Stomach smooth muscle (tissue), 2 donors: ENCODE data around the gene WDR47.

ENCODE experiments used
- H3K27ac ChIP-seq: one replicate; pipeline ENCODE4 v1.7.0; 2013; ENCODE audit warnings: mild to moderate bottlenecking, low read length, inconsistent platforms
- H3K27me3 ChIP-seq, 2 donors: one replicate each; pipeline ENCODE4 v1.7.0; 2013; ENCODE audit warnings: low read length in 2 of 2; ENCODE audit not compliant: insufficient read depth in 2 of 2, control insufficient read depth in 1 of 2
- H3K36me3 ChIP-seq, 2 donors: one replicate each; pipeline ENCODE4 v1.7.0; 2013; ENCODE audit warnings: low read length in 2 of 2; ENCODE audit not compliant: control insufficient read depth in 2 of 2, insufficient read depth in 2 of 2
- H3K4me1 ChIP-seq: one replicate; pipeline ENCODE4 v1.7.0; 2013; ENCODE audit warnings: low read length; ENCODE audit not compliant: control insufficient read depth, insufficient read depth
- H3K4me3 ChIP-seq, 2 donors: one replicate each; pipeline ENCODE4 v1.7.0; 2013; ENCODE audit warnings: low read length in 2 of 2
- H3K9ac ChIP-seq, 2 donors: one replicate each; pipeline ENCODE4 v1.7.0; 2013; ENCODE audit warnings: low read length in 2 of 2, mild to moderate bottlenecking in 1 of 2
- H3K9me3 ChIP-seq, 2 donors: one replicate each; pipeline ENCODE4 v1.7.0; 2013; ENCODE audit warnings: low read length in 2 of 2; ENCODE audit not compliant: control insufficient read depth in 2 of 2
- donor health status: healthy.
- donor health status: Pancreatic carcinoma.

Gene WDR47

GRCh38 chr1:109041621-109042468 lies at the start of gene WDR47:
Gene WDR47, minus strand, starts transcription at chr1:109042102. Its CDS starts 18,590 bp downstream, at chr1:109023512.
- Histone ChIP-seq H3K4me3 (peak within 1 kb of the TSS; percentile 89 to 92), H3K9ac (peak within 1 kb of the TSS; percentile 75 to 80), H3K27ac (no peak within 1 kb of the TSS), H3K4me1 (peaks cover 3% of the 10 kb centered on the region), H3K36me3 (no peaks in the 10 kb centered on the region), H3K9me3 (no peaks in the 10 kb centered on the region), H3K27me3 (no peaks in the 10 kb centered on the region)

- Histone ChIP-seq H3K36me3 (peaks cover 3 to 7% of the 10 kb centered on the region in 2 donors), H3K9ac (peak overlapping the region; percentile 86 to 97), H3K27ac (peak overlapping the region; percentile 98), H3K4me3 (peak overlapping the region; percentile 73 to 89), H3K9me3 (no peaks in the 10 kb centered on the region), H3K27me3 (no peaks in the 10 kb centered on the region), H3K4me1 (peaks cover 25% of the 10 kb centered on the region)
Observed at GRCh38 chr1:109091078-109091838, 49.4 kb upstream of the WDR47 start.

GRCh38 chr1:109090196-109091077 lies 48.5 kb upstream of the WDR47 start, which contains the start of gene TMEM167B:
Gene TMEM167B, plus strand, starts transcription at chr1:109090764. Its CDS starts 109 bp downstream, at chr1:109090873.
- Histone ChIP-seq H3K9me3 (no peaks in the 10 kb centered on the region), H3K4me1 (peaks cover 25% of the 10 kb centered on the region), H3K27ac (peak within 1 kb of the TSS; percentile 98), H3K4me3 (peak within 1 kb of the TSS; percentile 73 to 89), H3K27me3 (no peaks in the 10 kb centered on the region), H3K9ac (peak within 1 kb of the TSS; percentile 86 to 97), H3K36me3 (peaks cover 0 to 7% of the 10 kb centered on the region in 2 donors)

GRCh38 chr1:109089242-109090015 lies 47.5 kb upstream of the WDR47 start:
- peak overlapping the region; percentile 98 for H3K27ac ChIP-seq
- peaks cover 0 to 2% of the 10 kb centered on the region in 2 donors for H3K36me3 ChIP-seq
- H3K9ac ChIP-seq: no peak overlapping the region
- peak overlapping the region; percentile 5 to 89 for H3K4me3 ChIP-seq
- H3K9me3 ChIP-seq: no peaks in the 10 kb centered on the region
- peaks cover 22% of the 10 kb centered on the region for H3K4me1 ChIP-seq
- H3K27me3 ChIP-seq: no peaks in the 10 kb centered on the region

GRCh38 chr1:109084563-109085517 lies 42.9 kb upstream of the WDR47 start:
- Histone ChIP-seq H3K9ac (no peak overlapping the region), H3K9me3 (no peaks in the 10 kb centered on the region), H3K27ac (no peak overlapping the region), H3K4me1 (peaks cover under 1% of the 10 kb centered on the region), H3K36me3 (no peaks in the 10 kb centered on the region), H3K27me3 (no peaks in the 10 kb centered on the region), H3K4me3 (no peak overlapping the region)

- Histone ChIP-seq H3K27ac (no peak overlapping the region), H3K4me1 (no peaks in the 10 kb centered on the region), H3K9ac (no peak overlapping the region), H3K27me3 (no peaks in the 10 kb centered on the region), H3K36me3 (no peaks in the 10 kb centered on the region), H3K4me3 (no peak overlapping the region), H3K9me3 (no peaks in the 10 kb centered on the region)
Observed at GRCh38 chr1:109083923-109084322, 42.0 kb upstream of the WDR47 start.

GRCh38 chr1:109083501-109083900 lies 41.6 kb upstream of the WDR47 start:
- Histone ChIP-seq H3K36me3 (no peaks in the 10 kb centered on the region), H3K9ac (no peak overlapping the region), H3K4me1 (no peaks in the 10 kb centered on the region), H3K9me3 (no peaks in the 10 kb centered on the region), H3K27ac (no peak overlapping the region), H3K27me3 (no peaks in the 10 kb centered on the region), H3K4me3 (no peak overlapping the region)

GRCh38 chr1:109080441-109081082 lies 38.7 kb upstream of the WDR47 start:
- Histone ChIP-seq H3K9me3 (no peaks in the 10 kb centered on the region), H3K9ac (no peak overlapping the region), H3K27ac (no peak overlapping the region), H3K4me3 (no peak overlapping the region), H3K4me1 (peaks cover 2% of the 10 kb centered on the region), H3K27me3 (no peaks in the 10 kb centered on the region), H3K36me3 (no peaks in the 10 kb centered on the region)

- no peaks in the 10 kb centered on the region for H3K27me3 ChIP-seq
- H3K4me1 ChIP-seq: peaks cover 2% of the 10 kb centered on the region
- H3K36me3 ChIP-seq: no peaks in the 10 kb centered on the region
- H3K27ac ChIP-seq: no peak overlapping the region
- H3K9me3 ChIP-seq: no peaks in the 10 kb centered on the region
- no peak overlapping the region for H3K4me3 ChIP-seq
- no peak overlapping the region for H3K9ac ChIP-seq
Observed at GRCh38 chr1:109079240-109079622, 37.3 kb upstream of the WDR47 start.
